GM19025 (cell line): ENCODE results near the gene CDH23.
"Not testable (repeated sequence)": the region's sequence is repeated elsewhere in the genome, so short reads cannot be mapped to it uniquely, and the experiment has no call there.

Source experiments
- ATAC-seq: cut with Tn5 transposase; IDR thresholded peaks from one replicate; pipeline ENCODE4 v1.9.1; 2021; ENCODE audit warnings: mild to moderate bottlenecking, low read depth, moderate library complexity; ENCODE audit not compliant: unreplicated experiment

The CDH23 gene

GRCh38 chr10:71590781-71591350, 194.1 kb downstream of the CDH23 start:
- no peak for ATAC-seq

- no peak for ATAC-seq
These were observed 198.3 kb downstream of the CDH23 start for GRCh38 chr10:71594934-71595571.

- ATAC-seq = no peak
These were observed 198.9 kb downstream of the CDH23 start for GRCh38 chr10:71595649-71596048.

GRCh38 chr10:71596127-71596526, 199.4 kb downstream of the CDH23 start:
- no peak for ATAC-seq

- no peak for ATAC-seq
These were observed 200.0 kb downstream of the CDH23 start for GRCh38 chr10:71596759-71597158.

GRCh38 chr10:71597821-71598498, 201.2 kb downstream of the CDH23 start:
- ATAC-seq = no peak

- no peak for ATAC-seq
These were observed 201.9 kb downstream of the CDH23 start for GRCh38 chr10:71598621-71599055.

- no peak for ATAC-seq
These were observed 202.8 kb downstream of the CDH23 start for GRCh38 chr10:71599518-71599917.

GRCh38 chr10:71600242-71600641, 203.5 kb downstream of the CDH23 start:
- not testable (repeated sequence) for ATAC-seq

GRCh38 chr10:71600849-71601248, 204.1 kb downstream of the CDH23 start:
- ATAC-seq = no peak

GRCh38 chr10:71601273-71601672, 204.6 kb downstream of the CDH23 start:
- ATAC-seq = no peak

GRCh38 chr10:71603150-71603549, 206.4 kb downstream of the CDH23 start:
- ATAC-seq = no peak

GRCh38 chr10:71603754-71604153, 207.0 kb downstream of the CDH23 start:
- ATAC-seq = no peak

- ATAC-seq = no peak
These were observed 207.8 kb downstream of the CDH23 start for GRCh38 chr10:71604324-71605018.

- no peak for ATAC-seq
These were observed 208.7 kb downstream of the CDH23 start for GRCh38 chr10:71605263-71605962.

GRCh38 chr10:71606257-71607081, 209.7 kb downstream of the CDH23 start:
- no peak for ATAC-seq

- no peak for ATAC-seq
These were observed 210.3 kb downstream of the CDH23 start for GRCh38 chr10:71607082-71607443.

- ATAC-seq = no peak
These were observed 212.4 kb downstream of the CDH23 start for GRCh38 chr10:71608819-71609768.

GRCh38 chr10:71610651-71611050, 213.9 kb downstream of the CDH23 start:
- no peak for ATAC-seq
